IPS DF 4.7 (cell line): ENCODE measurements around the gene BCKDHB.

Experiments
- DNase-seq: peaks from one replicate; pipeline ENCODE4 v3.0.0-alpha.2; 2013; ENCODE audit warnings: low spot score; ENCODE audit errors: extremely low read depth

BCKDHB gene

DNA sequence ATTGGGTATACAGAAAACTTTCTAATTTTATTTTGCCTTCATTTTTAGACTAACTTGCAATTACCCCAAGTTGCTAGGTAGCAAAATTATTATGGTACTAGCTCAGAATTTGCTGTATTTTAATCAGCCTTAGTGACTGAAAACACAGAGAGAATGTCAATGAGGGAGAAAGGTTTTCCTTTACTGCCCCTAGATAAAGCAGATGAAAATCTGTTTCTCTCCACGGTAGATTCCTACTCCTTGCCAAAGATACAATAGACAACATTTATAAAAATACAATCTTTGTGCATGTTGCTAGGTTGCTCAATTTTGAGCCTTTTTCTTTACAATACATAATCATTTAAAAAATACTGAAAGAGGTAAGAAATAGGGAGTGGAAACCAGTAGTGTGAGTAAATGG lies 222.2 kb downstream of the BCKDHB start:
- DNase-seq, result no peak

GRCh38 chr6:80329496-80329895 lies 223.0 kb downstream of the BCKDHB start:
- no peak for DNase-seq

- no peak for DNase-seq
Observed at GRCh38 chr6:80330961-80331360, 224.5 kb downstream of the BCKDHB start.

- no peak for DNase-seq
Observed at GRCh38 chr6:80331522-80331921, 225.1 kb downstream of the BCKDHB start.

DNA sequence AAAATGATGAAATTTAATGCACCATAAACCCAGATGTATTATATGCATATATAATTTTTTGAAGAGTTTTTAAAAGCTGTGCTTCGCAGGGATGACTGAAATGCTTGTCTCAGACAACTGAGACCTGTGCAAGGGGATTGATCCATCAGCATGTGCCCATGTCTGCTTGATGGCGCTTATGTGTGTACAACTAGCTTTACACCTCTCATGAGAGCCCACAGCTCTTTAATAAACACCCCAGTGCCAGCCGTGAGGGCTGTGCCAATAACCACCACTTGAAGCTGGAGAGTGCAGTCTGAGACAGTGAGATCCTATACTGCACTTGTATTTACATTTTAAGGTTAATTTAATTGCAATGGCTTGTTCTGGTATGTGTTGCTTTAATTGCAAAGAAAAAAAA lies 225.5 kb downstream of the BCKDHB start:
- no peak for DNase-seq

- no peak for DNase-seq
Observed at GRCh38 chr6:80333342-80333741, 226.9 kb downstream of the BCKDHB start.

DNA sequence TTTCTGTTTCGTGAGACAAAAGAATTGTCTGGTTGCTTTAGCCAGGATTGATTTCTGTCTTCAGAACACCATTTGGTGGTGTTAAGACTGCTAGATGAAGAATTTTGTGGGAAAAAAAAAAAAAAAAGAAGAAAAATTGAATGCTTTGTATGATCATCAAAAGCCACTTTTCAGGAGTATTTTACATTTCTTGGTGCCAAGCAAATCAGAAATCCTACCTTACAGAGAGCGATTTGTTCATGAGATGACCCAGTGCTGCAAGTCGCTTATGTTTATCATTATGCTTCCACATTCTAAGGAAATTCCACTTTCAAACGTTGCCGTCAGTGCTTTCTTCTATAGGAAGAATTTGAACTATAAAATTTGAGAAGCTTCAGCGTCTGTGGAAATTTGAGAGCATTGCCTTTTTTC lies 228.7 kb downstream of the BCKDHB start:
- no peak for DNase-seq

DNA sequence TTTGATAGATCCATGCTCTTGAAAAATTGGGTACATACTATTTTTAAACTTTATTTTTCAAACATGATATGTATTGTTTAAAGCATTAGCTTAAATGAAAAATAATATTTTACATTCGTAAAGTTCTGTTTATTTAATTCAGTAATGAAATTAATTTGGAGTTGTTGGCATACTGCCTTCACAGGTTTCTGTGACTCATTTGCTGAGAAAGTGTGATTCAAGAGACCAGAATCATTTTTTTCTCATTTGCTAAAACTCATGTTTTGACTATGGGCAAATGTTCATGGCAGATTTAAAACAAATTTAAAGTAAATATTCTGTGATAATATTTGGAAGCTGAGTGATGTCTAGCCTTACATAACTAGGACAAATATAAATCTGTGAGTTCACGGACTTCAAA lies 230.4 kb downstream of the BCKDHB start:
- no peak for DNase-seq

DNA sequence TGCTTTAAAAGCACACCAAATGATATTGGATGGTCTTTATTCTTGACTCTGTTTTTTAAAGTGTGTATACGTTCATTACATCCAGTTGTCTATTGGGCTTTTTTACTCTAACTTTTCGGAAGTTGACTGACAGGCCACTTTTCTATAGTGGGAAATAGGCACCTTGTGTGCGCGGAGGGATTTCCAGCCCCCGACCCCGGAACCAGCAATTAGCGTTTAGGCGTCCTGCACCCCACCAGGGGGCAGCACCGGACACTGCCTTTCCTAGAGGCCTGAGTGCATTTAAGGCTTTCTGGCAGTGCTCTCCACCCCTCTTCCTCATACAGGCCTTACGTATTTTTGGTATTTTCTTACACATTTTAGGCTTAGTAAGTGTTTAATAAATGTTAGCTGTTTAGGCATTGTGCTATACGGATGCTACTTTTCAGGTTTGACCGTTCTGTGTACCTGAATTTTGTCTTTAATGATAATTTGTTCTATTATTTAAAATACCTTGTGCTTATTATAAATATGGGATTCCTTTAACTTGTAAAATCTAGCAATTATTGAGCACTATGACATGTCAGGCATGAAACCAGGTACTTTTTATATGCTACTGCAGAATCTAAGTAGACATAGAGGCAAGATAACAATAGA lies 231.8 kb downstream of the BCKDHB start:
- DNase-seq, result peak; percentile 30

- no peak for DNase-seq
Observed at GRCh38 chr6:80339421-80339820, 232.9 kb downstream of the BCKDHB start.

DNA sequence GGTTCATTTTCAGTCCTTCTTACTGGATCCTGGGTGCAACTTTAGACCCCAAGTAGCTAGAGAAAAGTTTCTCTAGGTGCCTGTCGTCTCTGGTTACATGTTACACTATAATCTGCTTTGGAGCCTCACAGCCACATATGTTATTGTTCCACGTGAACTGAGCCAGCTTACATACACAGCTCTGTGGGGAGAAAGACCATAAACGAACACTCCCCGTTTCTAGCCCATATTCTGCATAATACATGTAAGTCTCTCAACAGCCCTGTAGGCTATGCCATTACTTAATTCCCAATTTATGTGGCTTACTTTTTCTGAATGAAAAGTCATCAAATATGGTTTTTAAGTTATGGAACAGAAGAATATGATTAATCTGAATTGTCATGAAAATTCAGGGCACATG lies 233.8 kb downstream of the BCKDHB start:
- DNase-seq, result no peak

- DNase-seq, result no peak
Observed at GRCh38 chr6:80340686-80341085, 234.2 kb downstream of the BCKDHB start.

GRCh38 chr6:80341330-80341729 lies 234.9 kb downstream of the BCKDHB start:
- no peak for DNase-seq

- DNase-seq, result no peak
Observed at GRCh38 chr6:80343511-80343910, 237.0 kb downstream of the BCKDHB start.

GRCh38 chr6:80347101-80347500 lies 240.6 kb downstream of the BCKDHB start:
- DNase-seq, result no peak

GRCh38 chr6:80348263-80348662 lies 241.8 kb downstream of the BCKDHB start:
- DNase-seq, result no peak

GRCh38 chr6:80356000-80356399 lies 249.5 kb downstream of the BCKDHB start:
- DNase-seq, result no peak

- no peak for DNase-seq
Observed at GRCh38 chr6:80356545-80356944, 250.1 kb downstream of the BCKDHB start.

DNA sequence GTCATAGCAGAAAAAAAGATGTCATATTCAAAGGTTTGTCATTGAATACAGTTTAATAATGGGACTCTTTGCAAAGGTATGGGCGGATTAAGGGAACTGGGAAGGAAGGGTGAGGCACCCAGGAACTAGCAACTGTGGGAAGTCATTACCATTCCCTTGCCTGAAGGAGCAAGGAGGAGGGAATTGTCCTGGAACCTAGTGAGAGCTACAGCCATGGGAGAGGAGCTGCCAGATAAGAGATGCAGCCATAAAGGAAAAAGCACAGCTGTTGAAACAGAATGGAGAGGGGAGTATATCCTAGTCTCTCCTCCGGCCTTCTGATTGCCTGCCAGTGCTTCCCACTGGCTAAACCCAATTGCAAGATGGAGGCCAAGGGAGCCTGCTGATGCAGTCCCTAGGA lies 250.6 kb downstream of the BCKDHB start:
- no peak for DNase-seq

DNA sequence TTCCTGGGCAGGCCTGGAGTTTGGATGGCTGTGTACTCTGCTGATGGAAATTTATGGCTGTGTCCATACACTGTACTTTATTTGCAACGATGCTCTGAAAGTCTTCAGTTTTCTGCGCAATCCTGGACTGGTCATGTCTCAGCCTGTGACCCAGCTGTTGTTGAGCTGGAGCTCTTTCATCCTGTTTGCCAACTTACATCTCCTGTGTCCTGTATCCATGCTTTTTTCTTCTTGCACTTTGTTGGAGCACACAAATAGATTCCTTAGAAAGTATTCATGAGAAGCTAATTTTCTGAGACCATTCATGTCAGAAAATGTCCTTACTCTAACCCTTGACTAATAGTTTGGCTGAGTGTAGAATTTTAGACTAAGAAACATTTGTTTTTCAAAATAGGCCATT lies 251.2 kb downstream of the BCKDHB start:
- no peak for DNase-seq

DNA sequence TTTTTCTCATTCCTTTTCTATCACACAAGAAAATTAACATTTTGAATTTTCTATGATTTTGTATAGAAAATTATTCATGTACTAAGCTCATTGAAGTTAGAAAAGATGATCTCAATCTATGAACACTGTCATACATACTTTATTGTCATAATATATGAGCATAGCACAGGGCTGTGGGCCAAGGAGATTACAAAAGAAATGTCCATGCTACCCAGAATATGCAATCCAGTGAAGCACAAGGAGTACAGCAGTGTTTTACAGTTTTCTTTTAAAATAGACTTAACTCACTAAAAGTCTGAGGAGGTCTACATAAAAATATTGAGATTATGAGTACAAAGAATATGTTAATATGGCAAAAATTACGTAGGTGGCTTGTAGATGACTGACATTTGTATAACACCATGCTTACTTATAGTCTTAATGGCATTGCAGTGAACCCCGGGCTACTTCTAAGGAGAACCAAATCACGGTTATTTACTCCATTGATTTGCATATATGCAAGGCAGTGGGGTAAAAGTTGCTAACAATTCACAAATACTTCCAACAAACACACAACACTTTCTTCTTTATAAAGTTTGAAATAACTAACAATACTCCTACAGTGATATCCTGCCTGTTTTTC lies 257.1 kb downstream of the BCKDHB start:
- no peak for DNase-seq

DNA sequence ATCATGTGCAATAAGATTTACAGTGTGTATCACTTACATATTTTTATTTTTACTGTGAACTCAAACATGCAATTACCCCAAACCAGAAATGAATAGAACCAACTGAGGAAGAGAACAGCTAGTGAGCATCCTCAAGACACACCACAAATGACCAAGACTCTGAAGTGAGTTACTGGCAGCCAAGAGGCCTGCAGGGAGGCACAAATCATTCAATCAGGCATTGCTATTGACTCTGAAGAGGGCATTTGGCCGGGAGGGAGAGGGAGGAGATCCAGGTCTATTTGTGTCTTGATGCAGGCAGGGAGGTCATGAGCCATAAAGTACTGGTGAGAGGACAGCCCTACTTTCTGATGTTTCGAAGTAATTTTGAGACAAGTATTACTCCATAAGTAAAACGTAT lies 257.7 kb downstream of the BCKDHB start:
- no peak for DNase-seq

DNA sequence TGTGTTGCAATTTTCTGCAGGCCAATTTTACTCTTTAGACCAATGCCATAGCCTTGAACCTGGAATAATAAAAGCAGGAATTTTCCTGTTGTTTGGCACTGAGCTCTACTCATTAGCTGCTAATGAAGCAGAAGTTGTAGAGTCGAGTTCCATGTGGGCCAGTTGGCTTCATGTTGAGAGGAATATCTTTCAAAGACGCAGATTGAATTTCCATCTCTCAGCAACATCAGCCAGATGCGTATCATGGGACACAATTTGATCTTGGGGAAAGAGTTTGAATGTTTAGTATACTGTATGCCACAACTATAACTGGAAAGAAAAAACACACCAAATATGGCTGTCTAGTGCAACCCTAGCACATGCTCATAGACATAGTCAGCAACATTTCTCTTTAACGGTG lies 259.6 kb downstream of the BCKDHB start:
- DNase-seq, result no peak

- DNase-seq, result no peak
Observed at GRCh38 chr6:80366714-80367113, 260.2 kb downstream of the BCKDHB start.
